GM23338 (cell line): Measurements from ENCODE around the gene TMEM145. TPM values are rescaled to one million over a fixed set of nuclear protein-coding genes. Genes with fewer than 3 reads are reported as not detected.

Source experiments
- ATAC-seq: fragments of 200-7000 bp; cut with Tn5 transposase; 3 replicates; pipeline ENCODE4 v1.9.1; 2020
- DNase-seq: peaks from one replicate; pipeline ENCODE4 v3.0.0-alpha.2; 2015; ENCODE audit warnings: low spot score
- H2AFZ ChIP-seq: fragments of 200-600 bp; sonication (generic); 2 replicates; pipeline ENCODE4 v1.8.0; 2016; ENCODE audit warnings: antibody characterized with exemption, mild to moderate bottlenecking, moderate library complexity
- H3F3A ChIP-seq: fragments of 200-600 bp; sonication (generic); replicated peaks from 2 replicates; pipeline ENCODE4 v1.8.0; 2017; ENCODE audit warnings: antibody characterized with exemption, mixed run types, low read depth
- H3K27ac ChIP-seq: fragments of 200-600 bp; sonication (generic); 2 replicates; pipeline ENCODE4 v1.6.1; 2016; ENCODE audit warnings: low read depth
- H3K27me3 ChIP-seq: fragments of 200-600 bp; sonication (generic); 2 replicates; pipeline ENCODE4 v1.8.0; 2016; ENCODE audit warnings: mild to moderate bottlenecking, mixed run types, moderate library complexity; ENCODE audit not compliant: insufficient read depth
- H3K36me3 ChIP-seq: fragments of 200-600 bp; sonication (generic); 2 replicates; pipeline ENCODE4 v1.8.0; 2016; ENCODE audit warnings: mild to moderate bottlenecking; ENCODE audit not compliant: insufficient read depth
- H3K4me1 ChIP-seq: fragments of 200-600 bp; sonication (generic); 2 replicates; pipeline ENCODE4 v1.8.0; 2016; ENCODE audit warnings: mild to moderate bottlenecking, moderate library complexity; ENCODE audit not compliant: insufficient read depth
- H3K4me2 ChIP-seq: fragments of 200-600 bp; sonication (generic); 2 replicates; pipeline ENCODE4 v1.7.1; 2017; ENCODE audit warnings: mixed run types
- H3K4me3 ChIP-seq: fragments of 200-600 bp; sonication (generic); 2 replicates; pipeline ENCODE4 v1.6.1; 2016; ENCODE audit warnings: mixed run types
- H3K79me2 ChIP-seq: fragments of 200-600 bp; sonication (generic); replicated peaks from 2 replicates; pipeline ENCODE4 v1.8.0; 2017; ENCODE audit warnings: mild to moderate bottlenecking; ENCODE audit not compliant: insufficient read depth
- H3K9me2 ChIP-seq: fragments of 200-600 bp; sonication (generic); 2 replicates; pipeline ENCODE4 v1.8.0; 2017; ENCODE audit not compliant: insufficient read depth
- H4K20me1 ChIP-seq: fragments of 200-600 bp; sonication (generic); replicated peaks from 2 replicates; pipeline ENCODE4 v1.8.0; 2017; ENCODE audit warnings: mild to moderate bottlenecking; ENCODE audit not compliant: insufficient read depth
- H3K27ac Mint-ChIP-seq: 2 replicates; pipeline ENCODE4 v1.8.0; 2020; ENCODE audit warnings: inconsistent platforms, mild to moderate bottlenecking, moderate library complexity, mixed read lengths
- H3K27me3 Mint-ChIP-seq: 3 replicates; pipeline ENCODE4 v1.8.0; 2022; ENCODE audit warnings: low read depth, mild to moderate bottlenecking, moderate library complexity, mixed read lengths, inconsistent platforms; ENCODE audit not compliant: insufficient read depth, poor library complexity
- H3K36me3 Mint-ChIP-seq: 3 replicates; pipeline ENCODE4 v1.8.0; 2021; ENCODE audit warnings: low read depth, mild to moderate bottlenecking, inconsistent platforms, moderate library complexity, mixed read lengths
- H3K4me1 Mint-ChIP-seq: 3 replicates; pipeline ENCODE4 v1.8.0; 2020; ENCODE audit warnings: mild to moderate bottlenecking, inconsistent platforms, mixed read lengths
- H3K4me3 Mint-ChIP-seq: 3 replicates; pipeline ENCODE4 v1.8.0; 2021; ENCODE audit warnings: moderate library complexity, mild to moderate bottlenecking, inconsistent platforms, mixed read lengths
- H3K9me3 Mint-ChIP-seq: 3 replicates; pipeline ENCODE4 v1.8.0; 2020; ENCODE audit warnings: moderate library complexity, mild to moderate bottlenecking, inconsistent platforms, mixed read lengths
- CREB1 ChIP-seq: fragments of 250-450 bp; sonication (Bioruptor Pico); IDR thresholded peaks from 2 replicates; pipeline ENCODE4 v1.5.0; 2020; ENCODE audit warnings: low read depth, mild to moderate bottlenecking, moderate library complexity
- ETS1 ChIP-seq: IDR thresholded peaks from 2 replicates; pipeline ENCODE4 v1.6.1; 2016; ENCODE audit warnings: antibody characterized with exemption
- EZH2 ChIP-seq: fragments of 200-600 bp; sonication (generic); IDR thresholded peaks from one replicate; pipeline ENCODE4 v1.8.0; 2017; ENCODE audit warnings: antibody characterized with exemption, mild to moderate bottlenecking, low read depth; ENCODE audit not compliant: unreplicated experiment
- EZH2phosphoT487 ChIP-seq: fragments of 200-600 bp; sonication (generic); IDR thresholded peaks from one replicate; pipeline ENCODE4 v1.8.1; 2018; ENCODE audit warnings: antibody characterized with exemption; ENCODE audit not compliant: unreplicated experiment
- JUNB ChIP-seq: IDR thresholded peaks from one replicate; pipeline ENCODE4 v1.6.1; 2016; ENCODE audit warnings: antibody characterized with exemption; ENCODE audit not compliant: unreplicated experiment
- NANOG ChIP-seq: IDR thresholded peaks from 2 replicates; pipeline ENCODE4 v1.6.1; 2016; ENCODE audit warnings: antibody characterized with exemption, borderline replicate concordance
- POLR2AphosphoS5 ChIP-seq: IDR thresholded peaks from 2 replicates; pipeline ENCODE4 v1.6.1; 2016; ENCODE audit warnings: antibody characterized with exemption, low read depth
- STAT1 ChIP-seq: IDR thresholded peaks from one replicate; pipeline ENCODE4 v1.6.1; 2016; ENCODE audit warnings: antibody characterized with exemption; ENCODE audit not compliant: unreplicated experiment
- ZNF114 ChIP-seq: fragments of 250-450 bp; sonication (Bioruptor Pico); IDR thresholded peaks from 2 replicates; pipeline ENCODE4 v1.5.0; 2020; ENCODE audit warnings: mild to moderate bottlenecking, moderate library complexity
- ZNF331 ChIP-seq: fragments of 250-450 bp; sonication (Bioruptor Pico); IDR thresholded peaks from 2 replicates; pipeline ENCODE4 v1.5.0; 2020; ENCODE audit warnings: low read depth, mild to moderate bottlenecking, moderate library complexity
- polyA plus RNA-seq: library from polyadenylated mRNA; unstranded; fragments of >200 nt; fragmentation: Nextera tagmentation; extraction: Ambion mirVana; gene quantifications from 2 replicates; pipeline ENCODE4 v1.2.1, GENCODE V29; 2016
- total RNA-seq: library from RNA; depleted of rRNA; stranded (reverse); fragments of >200 nt; shearing (Covaris generic); gene quantifications from 2 replicates; pipeline ENCODE4 v1.2.3, GENCODE V29; 2014
- TF ChIP-seq, protein P1 (sequence below): fragments of 250-450 bp; sonication (Bioruptor Pico); IDR thresholded peaks from 2 replicates; pipeline ENCODE4 v1.5.0; 2020; ENCODE audit warnings: mild to moderate bottlenecking, moderate library complexity

The TMEM145 gene
- total and polyA plus RNA-seq, 2 experiments from 2014 or later: 1.9 to 5.4 TPM

DNA sequence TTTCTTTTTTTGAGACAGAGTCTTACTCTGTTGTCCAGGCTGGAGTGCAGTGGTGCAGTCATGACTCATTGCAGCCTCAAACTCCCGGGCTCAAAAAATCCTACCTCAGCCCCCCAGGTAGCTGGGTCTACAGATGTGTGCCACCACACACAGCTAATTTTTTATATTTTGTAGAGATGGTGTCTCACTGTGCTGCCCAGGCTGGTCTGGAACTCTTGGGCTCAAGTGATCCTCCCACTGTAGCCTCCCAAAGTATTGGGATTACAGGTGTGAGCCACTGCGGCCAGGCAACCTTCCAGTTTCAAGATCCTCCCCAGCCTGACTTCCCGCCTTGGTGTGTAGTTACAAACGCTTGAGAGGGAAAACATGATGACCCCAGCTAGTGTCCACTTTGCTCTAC, 54.8 kb downstream of the TMEM145 start (continued):
- TF ChIP-seq POLR2AphosphoS5: no peak
- TF ChIP-seq ZNF114 (CRISPR knock-in tag): no peak
- TF ChIP-seq, protein P1, sequence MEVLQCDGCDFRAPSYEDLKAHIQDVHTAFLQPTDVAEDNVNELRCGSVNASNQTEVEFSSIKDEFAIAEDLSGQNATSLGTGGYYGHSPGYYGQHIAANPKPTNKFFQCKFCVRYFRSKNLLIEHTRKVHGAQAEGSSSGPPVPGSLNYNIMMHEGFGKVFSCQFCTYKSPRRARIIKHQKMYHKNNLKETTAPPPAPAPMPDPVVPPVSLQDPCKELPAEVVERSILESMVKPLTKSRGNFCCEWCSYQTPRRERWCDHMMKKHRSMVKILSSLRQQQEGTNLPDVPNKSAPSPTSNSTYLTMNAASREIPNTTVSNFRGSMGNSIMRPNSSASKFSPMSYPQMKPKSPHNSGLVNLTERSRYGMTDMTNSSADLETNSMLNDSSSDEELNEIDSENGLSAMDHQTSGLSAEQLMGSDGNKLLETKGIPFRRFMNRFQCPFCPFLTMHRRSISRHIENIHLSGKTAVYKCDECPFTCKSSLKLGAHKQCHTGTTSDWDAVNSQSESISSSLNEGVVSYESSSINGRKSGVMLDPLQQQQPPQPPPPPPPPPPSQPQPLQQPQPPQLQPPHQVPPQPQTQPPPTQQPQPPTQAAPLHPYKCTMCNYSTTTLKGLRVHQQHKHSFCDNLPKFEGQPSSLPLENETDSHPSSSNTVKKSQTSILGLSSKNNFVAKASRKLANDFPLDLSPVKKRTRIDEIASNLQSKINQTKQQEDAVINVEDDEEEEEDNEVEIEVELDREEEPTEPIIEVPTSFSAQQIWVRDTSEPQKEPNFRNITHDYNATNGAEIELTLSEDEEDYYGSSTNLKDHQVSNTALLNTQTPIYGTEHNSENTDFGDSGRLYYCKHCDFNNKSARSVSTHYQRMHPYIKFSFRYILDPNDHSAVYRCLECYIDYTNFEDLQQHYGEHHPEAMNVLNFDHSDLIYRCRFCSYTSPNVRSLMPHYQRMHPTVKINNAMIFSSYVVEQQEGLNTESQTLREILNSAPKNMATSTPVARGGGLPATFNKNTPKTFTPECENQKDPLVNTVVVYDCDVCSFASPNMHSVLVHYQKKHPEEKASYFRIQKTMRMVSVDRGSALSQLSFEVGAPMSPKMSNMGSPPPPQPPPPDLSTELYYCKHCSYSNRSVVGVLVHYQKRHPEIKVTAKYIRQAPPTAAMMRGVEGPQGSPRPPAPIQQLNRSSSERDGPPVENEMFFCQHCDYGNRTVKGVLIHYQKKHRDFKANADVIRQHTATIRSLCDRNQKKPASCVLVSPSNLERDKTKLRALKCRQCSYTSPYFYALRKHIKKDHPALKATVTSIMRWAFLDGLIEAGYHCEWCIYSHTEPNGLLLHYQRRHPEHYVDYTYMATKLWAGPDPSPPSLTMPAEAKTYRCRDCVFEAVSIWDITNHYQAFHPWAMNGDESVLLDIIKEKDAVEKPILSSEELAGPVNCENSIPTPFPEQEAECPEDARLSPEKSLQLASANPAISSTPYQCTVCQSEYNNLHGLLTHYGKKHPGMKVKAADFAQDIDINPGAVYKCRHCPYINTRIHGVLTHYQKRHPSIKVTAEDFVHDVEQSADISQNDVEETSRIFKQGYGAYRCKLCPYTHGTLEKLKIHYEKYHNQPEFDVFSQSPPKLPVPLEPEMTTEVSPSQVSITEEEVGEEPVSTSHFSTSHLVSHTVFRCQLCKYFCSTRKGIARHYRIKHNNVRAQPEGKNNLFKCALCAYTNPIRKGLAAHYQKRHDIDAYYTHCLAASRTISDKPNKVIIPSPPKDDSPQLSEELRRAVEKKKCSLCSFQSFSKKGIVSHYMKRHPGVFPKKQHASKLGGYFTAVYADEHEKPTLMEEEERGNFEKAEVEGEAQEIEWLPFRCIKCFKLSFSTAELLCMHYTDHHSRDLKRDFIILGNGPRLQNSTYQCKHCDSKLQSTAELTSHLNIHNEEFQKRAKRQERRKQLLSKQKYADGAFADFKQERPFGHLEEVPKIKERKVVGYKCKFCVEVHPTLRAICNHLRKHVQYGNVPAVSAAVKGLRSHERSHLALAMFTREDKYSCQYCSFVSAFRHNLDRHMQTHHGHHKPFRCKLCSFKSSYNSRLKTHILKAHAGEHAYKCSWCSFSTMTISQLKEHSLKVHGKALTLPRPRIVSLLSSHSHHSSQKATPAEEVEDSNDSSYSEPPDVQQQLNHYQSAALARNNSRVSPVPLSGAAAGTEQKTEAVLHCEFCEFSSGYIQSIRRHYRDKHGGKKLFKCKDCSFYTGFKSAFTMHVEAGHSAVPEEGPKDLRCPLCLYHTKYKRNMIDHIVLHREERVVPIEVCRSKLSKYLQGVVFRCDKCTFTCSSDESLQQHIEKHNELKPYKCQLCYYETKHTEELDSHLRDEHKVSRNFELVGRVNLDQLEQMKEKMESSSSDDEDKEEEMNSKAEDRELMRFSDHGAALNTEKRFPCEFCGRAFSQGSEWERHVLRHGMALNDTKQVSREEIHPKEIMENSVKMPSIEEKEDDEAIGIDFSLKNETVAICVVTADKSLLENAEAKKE: no peak
- no peak for TF ChIP-seq ZNF331

DNA sequence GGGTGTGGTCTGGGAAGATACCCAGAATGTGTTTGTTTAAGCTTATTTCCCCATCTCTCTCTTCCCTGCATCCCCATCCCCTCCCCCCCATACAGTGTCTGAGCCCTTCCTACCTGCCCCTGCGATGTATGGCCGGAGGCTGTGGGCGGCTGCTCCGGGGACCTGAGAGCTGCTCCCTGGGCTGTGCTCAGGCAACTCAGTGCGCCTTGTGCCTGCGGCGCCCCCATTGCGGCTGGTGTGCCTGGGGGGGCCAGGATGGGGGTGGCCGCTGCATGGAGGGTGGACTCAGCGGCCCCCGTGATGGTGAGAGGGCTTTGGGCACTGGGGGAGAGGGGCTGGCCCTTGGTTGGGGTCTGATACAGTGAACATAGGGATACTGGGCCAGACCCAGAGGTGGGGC, 55.3 kb downstream of the TMEM145 start:
- H3K36me3 ChIP-seq: no peaks in the 10 kb centered on the region; the same call in 1 of the 2 replicates
- ATAC-seq: no peak; the same call in 2 of the 3 replicates
- peaks cover 50% of the 10 kb centered on the region for H3K36me3 Mint-ChIP-seq
- TF ChIP-seq ZNF331: no peak
- no peak for TF ChIP-seq EZH2
- TF ChIP-seq POLR2AphosphoS5: no peak
- no peak for TF ChIP-seq ETS1
- no peak for TF ChIP-seq CREB1 (CRISPR knock-in tag)
- TF ChIP-seq STAT1: no peak
- no peak for TF ChIP-seq ZNF114 (CRISPR knock-in tag)
- TF ChIP-seq JUNB: no peak
- no peak for TF ChIP-seq NANOG
- no peak for TF ChIP-seq EZH2phosphoT487

More for the DNA sequence above, 55.3 kb downstream of the TMEM145 start:
- Histone ChIP-seq H3K4me1 (peaks cover 32% of the 10 kb centered on the region), H3K4me2 (no peak overlapping the region; the same call in 1 of the 2 replicates), H3K27ac (no peak overlapping the region), H3K27me3 (no peaks in the 10 kb centered on the region), H3K79me2 (no peaks in the 10 kb centered on the region), H3K9me2 (no peaks in the 10 kb centered on the region), H2AFZ (no peak overlapping the region), H3F3A (0 out of 2 replicates have a peak, but pooled peaks cover 12% of the 10 kb centered on the region), H3K4me3 (no peak overlapping the region), H4K20me1 (no peaks in the 10 kb centered on the region)
- H3K4me3 Mint-ChIP-seq: no peak overlapping the region
- peaks cover 20% of the 10 kb centered on the region for H3K9me3 Mint-ChIP-seq
- peaks cover 52% of the 10 kb centered on the region for H3K4me1 Mint-ChIP-seq
- H3K27ac Mint-ChIP-seq: no peak overlapping the region
- peaks cover 19% of the 10 kb centered on the region for H3K27me3 Mint-ChIP-seq
- DNase-seq: no peak
